Subcutaneous abdominal adipose tissue (tissue), 5 donors: ENCODE data around the gene WWOX.

ENCODE experiments used
- H3K27ac ChIP-seq: one replicate; pipeline ENCODE4 v1.7.0; 2013; ENCODE audit warnings: low read depth, mild to moderate bottlenecking, inconsistent platforms, low read length, moderate library complexity
- H3K27me3 ChIP-seq, 5 donors: one replicate each; pipeline ENCODE4 v1.7.0; 2013; ENCODE audit warnings: low read length in 5 of 5, inconsistent platforms in 1 of 5; ENCODE audit not compliant: control insufficient read depth in 5 of 5, insufficient read depth in 4 of 5
- H3K36me3 ChIP-seq, 5 donors: one replicate each; pipeline ENCODE4 v1.7.0; 2013; ENCODE audit warnings: low read length in 5 of 5; ENCODE audit not compliant: control insufficient read depth in 5 of 5, insufficient read depth in 5 of 5
- H3K4me1 ChIP-seq, 5 donors: one replicate each; pipeline ENCODE4 v1.7.0; 2013; ENCODE audit warnings: low read length in 5 of 5, mild to moderate bottlenecking in 3 of 5, moderate library complexity in 1 of 5; ENCODE audit not compliant: control insufficient read depth in 5 of 5, insufficient read depth in 5 of 5
- H3K4me3 ChIP-seq, 5 donors: one replicate each; pipeline ENCODE4 v1.7.0; 2013; ENCODE audit warnings: low read length in 5 of 5, low read depth in 1 of 5
- H3K9ac ChIP-seq, 5 donors: one replicate each; pipeline ENCODE4 v1.7.0; 2013; ENCODE audit warnings: low read length in 5 of 5, mild to moderate bottlenecking in 4 of 5, moderate library complexity in 3 of 5
- H3K9me3 ChIP-seq, 5 donors: one replicate each; pipeline ENCODE4 v1.7.0; 2013; ENCODE audit warnings: low read length in 5 of 5; ENCODE audit not compliant: control insufficient read depth in 5 of 5
- donor health status: healthy.
- donor health status: healthy.
- donor health status: healthy.
- donor health status: healthy.
- donor health status: healthy.

The WWOX gene

DNA sequence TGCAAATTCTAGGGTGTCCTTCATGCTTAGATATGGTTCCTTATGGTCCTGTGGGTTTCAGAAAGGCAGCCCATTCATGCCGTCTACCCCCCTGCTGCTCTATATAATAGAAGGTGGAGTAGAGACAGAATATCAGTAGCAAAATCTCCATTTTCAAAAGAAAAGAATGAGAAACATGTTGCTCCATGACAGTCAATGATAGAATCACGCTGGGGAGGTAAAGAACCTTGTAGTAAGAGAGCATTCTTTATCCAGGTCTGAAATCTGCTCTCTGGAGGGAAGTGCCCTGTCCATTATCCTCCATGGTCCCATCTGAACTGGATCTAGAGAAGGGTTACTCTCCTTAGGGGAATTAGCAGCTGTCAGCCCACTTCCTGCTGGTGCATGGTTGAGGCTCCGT, 272.8 kb downstream of the WWOX start:
- H3K4me1 ChIP-seq, result no peaks in the 10 kb centered on the region
- H3K27me3 ChIP-seq, result no peaks in the 10 kb centered on the region
- no peaks in the 10 kb centered on the region for H3K36me3 ChIP-seq
- no peak overlapping the region for H3K27ac ChIP-seq
- H3K9ac ChIP-seq, result no peak overlapping the region
- no peak overlapping the region for H3K4me3 ChIP-seq
- peaks cover 0 to 10% (median 2%) of the 10 kb centered on the region in 5 donors for H3K9me3 ChIP-seq

DNA sequence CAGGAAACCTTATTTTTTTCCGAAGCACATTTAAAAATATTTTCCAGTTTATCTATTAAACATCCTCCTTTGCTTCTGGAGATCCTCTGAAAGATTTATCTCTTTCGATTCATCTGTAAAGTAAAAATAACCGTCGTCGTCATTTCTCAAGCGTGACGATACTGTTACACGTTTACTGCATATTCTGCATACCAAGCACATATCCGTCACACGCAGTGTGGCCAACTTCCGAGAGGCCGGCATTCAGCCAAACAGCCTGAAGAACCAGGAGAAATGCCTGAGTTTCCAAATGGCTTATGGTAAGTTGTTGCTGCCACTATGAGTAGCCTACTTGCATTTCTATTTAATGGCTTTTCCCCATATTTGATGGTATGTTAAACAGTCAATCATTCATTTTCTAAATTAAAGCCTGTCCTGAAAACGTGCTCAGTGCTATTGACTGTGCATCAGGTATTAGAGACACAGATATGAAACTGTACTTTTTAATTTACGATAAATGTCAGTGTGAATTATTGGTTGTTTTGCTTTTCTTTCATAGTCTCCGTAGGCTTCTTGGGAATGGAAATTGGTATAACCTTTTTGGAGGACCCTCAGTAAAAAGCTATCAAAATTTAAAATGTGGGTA, 275.7 kb downstream of the WWOX start:
- no peaks in the 10 kb centered on the region for H3K27me3 ChIP-seq
- H3K4me3 ChIP-seq, result no peak overlapping the region
- no peak overlapping the region for H3K9ac ChIP-seq

DNA sequence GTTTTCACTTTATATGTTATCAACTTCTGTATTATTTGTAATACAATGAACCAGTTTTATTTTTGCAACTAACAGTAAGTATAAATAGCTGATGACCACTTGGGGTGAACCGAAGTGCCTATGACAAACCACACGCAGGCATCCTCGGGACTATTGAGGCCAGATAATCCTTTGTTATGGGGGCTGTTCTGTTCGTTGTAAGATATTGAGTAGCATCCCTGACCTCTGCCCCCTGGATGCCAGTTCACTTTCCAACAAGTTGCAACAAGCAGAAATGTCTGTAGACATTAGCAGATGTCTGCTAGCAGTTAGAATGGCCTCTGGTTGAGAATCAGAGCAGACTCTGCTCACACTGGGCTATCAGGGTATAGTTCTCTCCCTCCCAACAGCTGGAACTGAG, 277.0 kb downstream of the WWOX start:
- no peak overlapping the region for H3K4me3 ChIP-seq
- no peaks in the 10 kb centered on the region for H3K36me3 ChIP-seq
- H3K9me3 ChIP-seq, result peaks cover 0 to 4% (median 2%) of the 10 kb centered on the region in 5 donors
- H3K27ac ChIP-seq, result no peak overlapping the region
- no peaks in the 10 kb centered on the region for H3K4me1 ChIP-seq
- H3K9ac ChIP-seq, result no peak overlapping the region
- H3K27me3 ChIP-seq, result no peaks in the 10 kb centered on the region

More for the DNA sequence above, 275.7 kb downstream of the WWOX start:
- H3K36me3 ChIP-seq, result no peaks in the 10 kb centered on the region
- H3K4me1 ChIP-seq, result no peaks in the 10 kb centered on the region
- H3K9me3 ChIP-seq, result peaks cover 0 to 10% (median 2%) of the 10 kb centered on the region in 5 donors
- no peak overlapping the region for H3K27ac ChIP-seq

DNA sequence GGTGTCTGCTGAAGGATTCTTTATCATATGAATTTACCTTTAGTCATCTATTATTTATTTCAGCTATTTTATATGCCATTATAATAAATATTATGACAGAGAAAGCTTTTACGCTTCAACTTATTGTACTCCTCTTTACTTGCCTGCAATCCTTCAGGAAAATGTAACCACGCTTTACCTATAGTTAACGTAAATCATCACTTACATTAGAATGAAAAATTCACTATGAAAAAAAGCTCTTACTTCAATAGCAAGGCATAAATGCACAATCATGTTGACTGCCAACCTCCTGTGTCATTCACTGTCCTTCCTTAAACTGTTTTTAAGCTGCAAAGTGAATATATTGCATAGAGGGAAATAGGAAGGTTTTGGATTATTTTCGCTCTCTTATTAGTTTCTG, 277.9 kb downstream of the WWOX start:
- no peaks in the 10 kb centered on the region for H3K36me3 ChIP-seq
- H3K27ac ChIP-seq, result no peak overlapping the region
- no peaks in the 10 kb centered on the region for H3K4me1 ChIP-seq
- no peak overlapping the region for H3K9ac ChIP-seq
- H3K9me3 ChIP-seq, result no peaks in the 10 kb centered on the region
- H3K27me3 ChIP-seq, result no peaks in the 10 kb centered on the region
- no peak overlapping the region for H3K4me3 ChIP-seq

DNA sequence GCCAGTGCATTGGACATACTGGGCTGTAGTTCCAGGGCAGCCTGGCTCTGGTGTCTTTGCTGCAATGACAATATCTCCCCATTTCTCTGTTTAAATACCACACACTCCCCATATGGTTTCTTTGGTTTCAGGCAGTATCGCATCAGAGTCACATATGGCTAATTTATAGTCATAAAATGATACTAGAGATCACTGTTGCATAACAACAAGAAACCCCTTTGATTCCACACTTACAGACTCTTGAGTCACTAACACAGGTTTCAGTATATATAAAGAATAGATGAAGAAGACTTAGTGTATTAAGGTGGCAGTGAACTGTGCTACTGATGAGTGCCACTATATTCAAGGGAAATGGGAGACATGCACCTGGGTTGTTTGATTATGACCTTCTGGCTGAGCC, 281.6 kb downstream of the WWOX start:
- Histone ChIP-seq H3K4me3 (no peak overlapping the region), H3K27me3 (no peaks in the 10 kb centered on the region), H3K9me3 (no peaks in the 10 kb centered on the region), H3K9ac (no peak overlapping the region), H3K4me1 (peaks cover 0 to 6% (median 0%) of the 10 kb centered on the region in 5 donors), H3K36me3 (no peaks in the 10 kb centered on the region), H3K27ac (no peak overlapping the region)

- no peak overlapping the region for H3K4me3 ChIP-seq
- no peak overlapping the region for H3K27ac ChIP-seq
- peaks cover 0 to 6% (median 2%) of the 10 kb centered on the region in 5 donors for H3K4me1 ChIP-seq
- H3K27me3 ChIP-seq, result no peaks in the 10 kb centered on the region
- H3K9ac ChIP-seq, result no peak overlapping the region
- no peaks in the 10 kb centered on the region for H3K9me3 ChIP-seq
- H3K36me3 ChIP-seq, result no peaks in the 10 kb centered on the region
Measured at GRCh38 chr16:78383118-78383517, 283.7 kb downstream of the WWOX start.

DNA sequence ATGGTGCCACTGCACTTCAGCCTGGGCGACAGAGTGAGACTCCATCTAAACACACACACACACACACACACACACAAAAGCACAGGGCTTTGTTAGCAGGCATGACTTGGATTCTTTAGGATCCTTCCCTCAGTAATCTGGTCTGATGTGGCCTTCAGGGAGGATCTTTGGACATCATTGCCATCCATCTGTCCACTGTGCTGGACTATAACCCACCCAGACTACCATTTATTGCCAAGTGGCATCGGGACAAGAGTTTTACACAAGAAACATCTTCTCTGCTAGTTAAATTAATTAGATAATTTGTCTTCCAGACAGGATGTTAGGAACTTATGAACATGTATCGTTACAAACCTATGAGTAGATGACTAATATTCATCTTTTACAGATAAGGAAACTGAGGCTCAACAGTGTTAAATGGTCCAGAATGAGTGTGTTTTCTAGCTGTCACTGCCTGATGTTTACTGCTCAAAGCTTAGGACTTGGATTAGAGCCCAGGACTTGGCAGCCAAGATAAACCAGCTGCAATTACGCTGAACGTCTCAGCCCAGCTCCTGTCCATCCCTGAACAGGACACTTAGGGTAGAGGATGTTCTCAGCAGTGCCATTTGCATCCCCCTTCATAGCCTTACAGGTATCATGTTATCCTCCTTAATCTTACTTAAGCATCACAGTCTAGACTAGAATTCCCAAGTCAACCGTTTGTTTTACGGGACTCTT, 285.8 kb downstream of the WWOX start:
- Histone ChIP-seq H3K4me3 (no peak overlapping the region), H3K9ac (no peak overlapping the region), H3K9me3 (no peaks in the 10 kb centered on the region), H3K27me3 (no peaks in the 10 kb centered on the region), H3K4me1 (peaks cover 0 to 13% (median 5%) of the 10 kb centered on the region in 5 donors), H3K36me3 (no peaks in the 10 kb centered on the region), H3K27ac (no peak overlapping the region)

DNA sequence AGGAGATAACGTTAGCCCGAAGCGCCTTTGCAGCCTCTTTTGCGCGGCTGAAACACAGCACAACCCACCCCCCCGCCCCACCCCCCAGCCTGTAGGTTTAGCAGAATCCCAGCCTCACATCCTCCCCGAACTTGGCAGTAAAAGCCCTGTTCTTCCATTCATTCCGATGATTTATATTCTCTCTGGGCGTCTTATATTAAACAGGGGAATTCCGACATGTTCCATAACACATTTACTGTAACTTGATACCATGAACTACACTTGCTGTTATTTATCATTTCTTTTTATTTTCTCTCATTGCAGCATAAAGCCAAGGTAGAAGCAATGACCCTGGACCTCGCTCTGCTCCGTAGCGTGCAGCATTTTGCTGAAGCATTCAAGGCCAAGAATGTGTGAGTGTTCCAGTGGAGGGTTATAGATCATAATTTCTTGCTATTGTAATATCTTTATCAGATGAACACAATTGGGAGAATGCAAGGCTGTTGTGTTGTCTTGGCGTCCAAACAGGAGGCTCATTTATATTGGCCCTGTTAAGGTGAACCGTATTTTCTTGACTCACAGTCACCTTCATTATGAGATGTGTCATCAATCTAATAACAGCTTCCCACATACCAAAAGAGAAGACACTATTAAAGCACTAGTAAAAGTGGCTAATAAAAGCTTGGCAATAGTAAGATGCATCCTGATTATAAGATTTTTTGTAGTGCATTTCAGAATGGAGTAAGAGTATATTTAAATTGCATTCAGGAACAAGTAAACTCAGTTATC, 287.3 kb downstream of the WWOX start:
- no peak overlapping the region for H3K4me3 ChIP-seq
- no peak overlapping the region for H3K9ac ChIP-seq
- H3K27me3 ChIP-seq, result no peaks in the 10 kb centered on the region
- no peak overlapping the region for H3K27ac ChIP-seq
- no peaks in the 10 kb centered on the region for H3K36me3 ChIP-seq
- H3K4me1 ChIP-seq, result peaks cover 0 to 24% (median 16%) of the 10 kb centered on the region in 5 donors
- no peaks in the 10 kb centered on the region for H3K9me3 ChIP-seq

DNA sequence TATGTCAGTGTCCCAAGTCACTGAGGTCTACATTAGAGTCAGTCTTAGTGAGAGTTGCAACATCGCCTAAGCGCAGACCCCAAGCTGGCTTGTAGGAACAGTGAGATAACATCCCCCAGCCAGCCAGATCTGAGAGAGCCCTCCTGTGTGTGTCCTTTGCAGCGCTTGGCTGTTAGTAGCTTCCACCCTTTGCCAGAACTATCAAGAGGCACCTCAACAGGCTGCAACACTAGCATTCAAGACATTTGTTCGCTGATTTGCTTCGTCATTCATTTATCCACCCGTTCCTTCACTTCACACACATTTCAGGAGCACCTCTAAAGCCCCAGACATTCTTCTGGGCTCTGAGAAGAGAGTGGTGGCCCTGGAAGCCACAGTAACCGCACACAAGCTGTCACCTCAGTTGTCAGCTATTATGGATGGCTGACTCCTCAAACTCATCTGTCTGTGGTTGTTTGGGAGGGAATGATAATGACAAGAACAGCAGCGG, 289.6 kb downstream of the WWOX start:
- Histone ChIP-seq H3K4me3 (no peak overlapping the region), H3K27ac (no peak overlapping the region), H3K4me1 (peaks cover 0 to 34% (median 16%) of the 10 kb centered on the region in 5 donors), H3K36me3 (no peaks in the 10 kb centered on the region), H3K9me3 (peaks cover 0 to 7% (median 3%) of the 10 kb centered on the region in 5 donors), H3K27me3 (no peaks in the 10 kb centered on the region), H3K9ac (no peak overlapping the region)

- Histone ChIP-seq H3K36me3 (no peaks in the 10 kb centered on the region), H3K9ac (no peak overlapping the region), H3K27ac (peak overlapping the region; percentile 58), H3K9me3 (peaks cover 0 to 7% (median 3%) of the 10 kb centered on the region in 5 donors), H3K4me1 (peaks cover 0 to 34% (median 16%) of the 10 kb centered on the region in 5 donors), H3K27me3 (no peaks in the 10 kb centered on the region), H3K4me3 (no peak overlapping the region)
Measured at GRCh38 chr16:78390092-78390491, 290.6 kb downstream of the WWOX start.
